Suprapubic skin (tissue), 4 donors: Measurements from ENCODE around the gene PDE4B. TPM values are rescaled to one million over a fixed set of nuclear protein-coding genes. Genes with fewer than 3 reads are reported as not detected.
"Not testable (repeated sequence)": the region's sequence is repeated elsewhere in the genome, so short reads cannot be mapped to it uniquely, and the experiment has no call there.

Experiments
- DNase-seq, 2 donors: peaks; one replicate each; pipeline ENCODE4 v3.0.0-alpha.2; 2019; ENCODE audit warnings: low spot score in 2 of 2
- H3K27ac ChIP-seq: fragments of 200-600 bp; sonication (generic); one replicate; pipeline ENCODE4 v1.5.1; 2019
- H3K27me3 ChIP-seq: fragments of 200-600 bp; sonication (generic); one replicate; pipeline ENCODE4 v1.5.1; 2019
- H3K36me3 ChIP-seq: fragments of 200-600 bp; sonication (generic); one replicate; pipeline ENCODE4 v1.5.1; 2019
- H3K4me1 ChIP-seq: fragments of 200-600 bp; sonication (generic); one replicate; pipeline ENCODE4 v1.5.1; 2019
- H3K4me3 ChIP-seq: fragments of 200-600 bp; sonication (generic); one replicate; pipeline ENCODE4 v1.5.1; 2019; ENCODE audit warnings: mild to moderate bottlenecking
- H3K9me3 ChIP-seq: fragments of 200-600 bp; sonication (generic); one replicate; pipeline ENCODE4 v1.5.1; 2019
- CTCF ChIP-seq, 2 donors: fragments of 200-600 bp in 1 of 2; fragments of 450-650 bp in 1 of 2; sonication (generic) in 1 of 2; IDR thresholded peaks; one replicate each; pipeline ENCODE4 v1.5.1; 2016 to 2019; ENCODE audit warnings: antibody characterized with exemption in 2 of 2, mild to moderate bottlenecking in 1 of 2, moderate library complexity in 1 of 2
- EP300 ChIP-seq: sonication (generic); formaldehyde crosslinking; IDR thresholded peaks from one replicate; pipeline ENCODE4 v1.6.1; 2017; ENCODE audit warnings: antibody characterized with exemption
- POLR2A ChIP-seq, 2 donors: fragments of 450-650 bp; IDR thresholded peaks; one replicate each; pipeline ENCODE4 v1.6.1; 2017; ENCODE audit warnings: antibody characterized with exemption in 2 of 2, mild to moderate bottlenecking in 2 of 2, moderate library complexity in 2 of 2
- POLR2AphosphoS5 ChIP-seq, 3 donors: sonication (generic); formaldehyde crosslinking; IDR thresholded peaks; one replicate each; pipeline ENCODE4 v1.6.1; 2017; ENCODE audit warnings: antibody characterized with exemption in 3 of 3
- WGBS: methylation state at CpG from one replicate; pipeline ENCODE4 v1.1.5; 2018; 5-methylcytosine and 5-hydroxymethylcytosine counted together
- total RNA-seq, 4 donors: library from RNA; depleted of rRNA; stranded (reverse); fragments of >200 nt; gene quantifications; one replicate each; pipeline ENCODE4 v1.1.0, GENCODE V29; 2016

The PDE4B gene
- total RNA-seq, 4 donors from 2014 or later: 14.2 to 27.6 (median 16.7) TPM

DNA sequence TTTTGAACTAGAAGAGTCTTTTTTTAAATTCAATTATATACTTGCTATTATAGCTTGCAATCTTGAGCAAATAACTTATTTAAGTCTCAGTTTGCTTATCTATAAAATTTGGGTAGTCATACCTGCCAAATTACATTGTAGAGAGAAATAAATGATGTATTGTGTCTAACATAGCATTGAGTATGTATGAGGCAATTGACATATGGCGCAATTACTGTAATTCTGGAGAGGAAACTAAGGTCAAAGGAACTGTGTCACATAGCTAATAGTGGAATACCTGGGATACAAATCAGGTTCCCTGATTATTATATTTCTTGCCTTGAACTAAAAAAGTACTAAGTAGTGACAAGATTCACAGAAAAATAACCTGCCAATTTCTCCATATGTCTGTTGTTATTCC lies 302.5 kb downstream of the PDE4B start:
- no peak for DNase-seq
- Histone ChIP-seq H3K4me1 (no peaks in the 10 kb centered on the region), H3K27ac (no peak overlapping the region), H3K36me3 (no peaks in the 10 kb centered on the region), H3K27me3 (no peaks in the 10 kb centered on the region), H3K4me3 (no peak overlapping the region), H3K9me3 (peaks cover 4% of the 10 kb centered on the region)
- TF ChIP-seq EP300 (no peak), POLR2AphosphoS5 (IDR thresholded peaks at IDR 0.05) (no peak), POLR2A (IDR thresholded peaks at IDR 0.05) (no peak), CTCF (IDR thresholded peaks at IDR 0.05) (no peak)
- WGBS: 92% methylated on average over 1 of the region's 1 CpG

DNA sequence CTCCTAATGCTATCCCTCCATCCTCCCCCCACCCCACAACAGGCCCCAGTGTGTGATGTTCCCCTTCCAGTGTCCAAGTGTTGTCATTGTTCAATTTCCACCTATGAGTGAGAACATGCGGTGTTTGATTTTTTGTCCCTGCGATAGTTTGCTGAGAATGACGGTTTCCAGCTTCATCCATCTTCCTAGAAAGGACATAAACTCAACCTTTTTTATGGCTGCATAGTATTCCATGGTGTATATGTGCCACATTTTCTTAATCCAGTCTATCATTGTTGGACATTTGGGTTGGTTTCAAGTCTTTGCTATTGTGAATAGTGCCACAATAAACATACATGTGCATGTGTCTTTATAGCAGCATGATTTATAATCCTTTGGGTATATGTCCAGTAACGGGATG lies 308.3 kb downstream of the PDE4B start:
- H3K27me3 ChIP-seq, H3K4me1 ChIP-seq, H3K27ac ChIP-seq, H3K9me3 ChIP-seq, H3K36me3 ChIP-seq, H3K4me3 ChIP-seq, DNase-seq: not testable (repeated sequence)
- WGBS: 97% methylated on average over 4 of the region's 4 CpGs

- not testable (repeated sequence) for H3K4me3 ChIP-seq, H3K36me3 ChIP-seq, H3K27ac ChIP-seq, DNase-seq, H3K9me3 ChIP-seq, H3K27me3 ChIP-seq, H3K4me1 ChIP-seq
- 96% methylated on average over 3 of the region's 5 CpGs for WGBS
Measured at GRCh38 chr1:66104076-66104475, 311.4 kb downstream of the PDE4B start.

DNA sequence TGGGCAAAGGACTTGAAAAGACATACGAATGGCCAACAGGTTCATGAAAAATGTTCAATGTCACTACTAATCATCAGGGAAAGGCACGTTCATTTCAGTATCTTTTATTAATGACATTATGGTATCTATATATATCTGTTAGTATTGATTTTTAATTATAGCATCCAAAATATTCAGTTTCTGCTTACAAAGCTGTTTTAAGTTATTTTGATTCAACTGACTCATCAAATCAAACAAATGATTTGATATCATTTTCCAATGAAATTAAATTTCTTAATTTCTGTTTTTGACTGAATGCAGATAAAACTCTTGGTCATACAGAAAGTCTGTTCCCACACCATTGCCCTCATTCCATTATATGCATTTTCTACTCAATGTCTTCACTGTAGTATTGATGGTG lies 315.9 kb downstream of the PDE4B start:
- no peak overlapping the region for H3K4me3 ChIP-seq
- DNase-seq: no peak
- H3K27me3 ChIP-seq: no peaks in the 10 kb centered on the region
- 90% methylated on average over 2 of the region's 2 CpGs for WGBS
- no peak overlapping the region for H3K27ac ChIP-seq
- no peaks in the 10 kb centered on the region for H3K36me3 ChIP-seq
- no peaks in the 10 kb centered on the region for H3K4me1 ChIP-seq
- no peak for TF ChIP-seq EP300
- no peak for TF ChIP-seq CTCF (IDR thresholded peaks at IDR 0.05)
- TF ChIP-seq POLR2A (IDR thresholded peaks at IDR 0.05): no peak
- TF ChIP-seq POLR2AphosphoS5 (IDR thresholded peaks at IDR 0.05): no peak
- no peaks in the 10 kb centered on the region for H3K9me3 ChIP-seq

DNA sequence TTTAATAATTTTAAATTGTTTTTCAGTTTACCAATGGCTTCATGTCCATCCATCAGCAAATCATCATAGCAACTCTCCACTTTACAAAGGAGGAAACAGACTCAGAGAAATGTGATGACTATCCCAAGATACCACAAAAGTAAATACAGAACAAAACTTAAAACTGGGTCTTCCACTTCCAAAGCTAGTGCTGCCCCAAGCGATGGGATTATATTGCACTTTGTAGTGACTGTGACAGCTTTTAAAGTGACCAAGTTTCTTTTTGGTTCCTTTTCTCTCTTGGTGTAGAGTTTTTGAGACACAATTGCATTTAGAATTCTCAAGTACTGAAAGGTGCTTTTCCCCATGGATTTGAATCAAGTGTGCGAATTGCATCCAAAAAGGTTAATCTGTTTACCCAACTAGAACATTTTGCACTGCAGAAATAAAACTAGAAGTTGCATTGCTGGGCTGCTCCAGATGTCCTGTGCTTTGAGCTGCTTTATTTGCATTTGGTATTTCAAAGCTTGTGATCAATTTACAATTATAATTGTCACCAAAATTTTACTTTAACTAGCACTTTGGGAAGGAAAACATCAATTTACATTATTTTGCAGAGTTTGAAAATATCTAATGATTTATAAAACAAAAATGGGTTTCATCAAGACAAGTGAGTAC lies 320.2 kb downstream of the PDE4B start:
- no peaks in the 10 kb centered on the region for H3K36me3 ChIP-seq
- no peak overlapping the region for H3K4me3 ChIP-seq
- no peaks in the 10 kb centered on the region for H3K9me3 ChIP-seq
- no peak for TF ChIP-seq POLR2AphosphoS5 (IDR thresholded peaks at IDR 0.05)
- TF ChIP-seq POLR2A (IDR thresholded peaks at IDR 0.05): no peak
- no peak for TF ChIP-seq EP300
- no peak for TF ChIP-seq CTCF (IDR thresholded peaks at IDR 0.05)
- H3K4me1 ChIP-seq: no peaks in the 10 kb centered on the region
- 71% methylated on average over 2 of the region's 2 CpGs for WGBS
- no peaks in the 10 kb centered on the region for H3K27me3 ChIP-seq
- no peak for DNase-seq
- H3K27ac ChIP-seq: no peak overlapping the region

- WGBS: 91% methylated on average over 7 of the region's 7 CpGs
- Histone ChIP-seq H3K4me1 (no peaks in the 10 kb centered on the region), H3K27me3 (no peaks in the 10 kb centered on the region), H3K9me3 (no peaks in the 10 kb centered on the region), H3K36me3 (no peaks in the 10 kb centered on the region), H3K4me3 (no peak overlapping the region), H3K27ac (no peak overlapping the region)
- no peak for DNase-seq
- TF ChIP-seq CTCF (IDR thresholded peaks at IDR 0.05): no peak
- no peak for TF ChIP-seq POLR2A (IDR thresholded peaks at IDR 0.05)
- no peak for TF ChIP-seq POLR2AphosphoS5 (IDR thresholded peaks at IDR 0.05)
- TF ChIP-seq EP300: no peak
Measured at GRCh38 chr1:66119148-66119547, 326.5 kb downstream of the PDE4B start.
